ENCODE results near the gene SNX32. TPM values are rescaled to one million over a fixed set of nuclear protein-coding genes. Genes with fewer than 3 reads are reported as not detected.

Gene SNX32
- total and polyA plus RNA-seq, 2 of the 13 experiments (the other 11 are each of a cell fraction or from before 2014, with no cell fraction given): 0.09 to 0.34 TPM

GRCh38 chr11:65900125-65900898 is 66.5 kb downstream of the SNX32 start, which contains the start of gene FOSL1 (continued):
- TF ChIP-seq KIAA2018 (CRISPR knock-in tag; IDR thresholded peaks at IDR 0.05; ENCODE audit: borderline replicate concordance) (no peak), ZNF891 (CRISPR knock-in tag; IDR thresholded peaks at IDR 0.05) (no peak), ZNF224 (CRISPR knock-in tag; IDR thresholded peaks at IDR 0.05) (no peak), SMAD1 (CRISPR knock-in tag; IDR thresholded peaks at IDR 0.05; ENCODE audit: borderline replicate concordance, low read depth) (no peak), CAMTA2 (CRISPR knock-in tag; IDR thresholded peaks at IDR 0.05; ENCODE audit: borderline replicate concordance) (peak; percentile 10; the same call in 1 of the 2 replicates), CBX1 (IDR thresholded peaks at IDR 0.05; ENCODE audit: low read depth) (no peak), ETV5 (CRISPR knock-in tag; IDR thresholded peaks at IDR 0.05; ENCODE audit: borderline replicate concordance) (0 out of 2 replicates have a peak, but pooled peaks have one; percentile 12), ZNF605 (CRISPR knock-in tag; IDR thresholded peaks at IDR 0.05) (no peak), ZNF574 (CRISPR knock-in tag; IDR thresholded peaks at IDR 0.05) (peak; percentile 36; the same call in 1 of the 2 replicates), NCOA1 (CRISPR knock-in tag; IDR thresholded peaks at IDR 0.05) (no peak), ZBTB7B (CRISPR knock-in tag; IDR thresholded peaks at IDR 0.05) (peak; percentile 53; the same call in 1 of the 2 replicates), KLF15 (CRISPR knock-in tag; IDR thresholded peaks at IDR 0.05; ENCODE audit: borderline replicate concordance) (no peak), MAFG (CRISPR knock-in tag; IDR thresholded peaks at IDR 0.05) (0 out of 2 replicates have a peak, but pooled peaks have one; percentile 17), PBX2 (CRISPR knock-in tag; IDR thresholded peaks at IDR 0.05) (no peak), ZNF577 (CRISPR knock-in tag; IDR thresholded peaks at IDR 0.05; ENCODE audit: borderline replicate concordance, low read depth) (no peak)
- TF ChIP-seq, protein P1, sequence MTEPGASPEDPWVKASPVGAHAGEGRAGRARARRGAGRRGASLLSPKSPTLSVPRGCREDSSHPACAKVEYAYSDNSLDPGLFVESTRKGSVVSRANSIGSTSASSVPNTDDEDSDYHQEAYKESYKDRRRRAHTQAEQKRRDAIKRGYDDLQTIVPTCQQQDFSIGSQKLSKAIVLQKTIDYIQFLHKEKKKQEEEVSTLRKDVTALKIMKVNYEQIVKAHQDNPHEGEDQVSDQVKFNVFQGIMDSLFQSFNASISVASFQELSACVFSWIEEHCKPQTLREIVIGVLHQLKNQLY (CRISPR knock-in tag; IDR thresholded peaks at IDR 0.05): no peak
